Measurements from ENCODE around the gene CPXM1. TPM values are rescaled to one million over a fixed set of nuclear protein-coding genes. Genes with fewer than 3 reads are reported as not detected.

The CPXM1 gene
- total RNA-seq, 1 experiment from 2014 or later = 0.17 TPM

DNA sequence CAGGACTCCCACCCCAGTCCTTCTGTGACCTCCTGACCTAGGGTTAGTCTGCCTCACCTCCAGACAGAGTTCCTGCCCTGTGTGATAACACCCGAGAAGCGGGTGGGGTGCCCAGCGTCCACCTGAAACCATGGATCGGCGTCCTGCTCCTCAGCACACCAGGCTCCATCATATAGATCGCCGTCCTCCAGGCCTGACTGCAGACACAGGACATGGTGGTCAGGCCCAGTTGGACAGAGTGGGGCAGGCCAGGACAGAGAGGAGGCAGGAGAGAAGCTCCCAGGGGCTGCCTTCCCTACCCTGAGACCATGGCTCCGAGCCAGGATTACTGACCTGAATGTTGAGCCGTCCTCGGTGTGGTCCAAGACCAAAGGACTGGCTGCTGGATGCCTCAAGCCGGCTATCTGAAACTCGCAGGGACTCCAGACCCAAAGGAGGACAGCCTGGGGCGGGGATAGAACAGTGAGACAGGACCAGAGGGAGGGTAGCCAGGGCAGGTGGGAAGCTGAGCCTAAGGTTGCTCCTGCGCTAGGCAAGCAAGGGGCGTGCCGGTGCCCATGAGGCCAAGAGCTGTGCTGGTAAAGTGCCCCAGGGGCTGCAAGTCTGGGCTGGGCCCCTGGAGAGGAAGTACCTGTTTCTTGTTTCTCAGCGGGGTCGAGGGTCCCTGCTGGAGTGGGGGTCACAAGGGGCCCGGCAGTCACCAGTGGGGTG is 2.2 kb downstream of the CPXM1 start:
- no peaks in the 10 kb centered on the region for H3K79me2 ChIP-seq (ENCODE audit: insufficient read depth, low read length)
- ATAC-seq (no peak), DNase-seq (ENCODE audit: low read depth, low spot score) (no peak)
- H3K27me3 ChIP-seq (ENCODE audit: insufficient read depth, low read length) = peaks cover 8% of the 10 kb centered on the region; the same call in 1 of the 2 replicates
- RAD21 ChIA-PET (ENCODE audit: low non-redundant PET in 1 of 2, low total read pairs in 2 of 2, uncharacterized antibody in 2 of 2, unreplicated experiment in 2 of 2) = no interaction called here
- TF ChIP-seq POLR2AphosphoS5 (IDR thresholded peaks at IDR 0.05; ENCODE audit: low read depth, low read length) (no peak), ELF1 (IDR thresholded peaks at IDR 0.05; ENCODE audit: borderline replicate concordance, low read depth) (no peak), CEBPB (IDR thresholded peaks at IDR 0.05; ENCODE audit: low read depth) (no peak), EGR1 (IDR thresholded peaks at IDR 0.05; ENCODE audit: low read depth) (no peak), POLR2A (IDR thresholded peaks at IDR 0.05; ENCODE audit: borderline replicate concordance, extremely low read depth, insufficient read depth, insufficient read length) (no peak), RAD21 (IDR thresholded peaks at IDR 0.05; ENCODE audit: low read depth) (no peak), MAX (IDR thresholded peaks at IDR 0.05) (no peak), EZH2phosphoT487 (IDR thresholded peaks at IDR 0.05; ENCODE audit: borderline replicate concordance) (no peak), ZNF274 (IDR thresholded peaks at IDR 0.05; ENCODE audit: low read depth, low read length) (no peak), ZFX (IDR thresholded peaks at IDR 0.05) (no peak)
- TF ChIP-seq, protein P1, sequence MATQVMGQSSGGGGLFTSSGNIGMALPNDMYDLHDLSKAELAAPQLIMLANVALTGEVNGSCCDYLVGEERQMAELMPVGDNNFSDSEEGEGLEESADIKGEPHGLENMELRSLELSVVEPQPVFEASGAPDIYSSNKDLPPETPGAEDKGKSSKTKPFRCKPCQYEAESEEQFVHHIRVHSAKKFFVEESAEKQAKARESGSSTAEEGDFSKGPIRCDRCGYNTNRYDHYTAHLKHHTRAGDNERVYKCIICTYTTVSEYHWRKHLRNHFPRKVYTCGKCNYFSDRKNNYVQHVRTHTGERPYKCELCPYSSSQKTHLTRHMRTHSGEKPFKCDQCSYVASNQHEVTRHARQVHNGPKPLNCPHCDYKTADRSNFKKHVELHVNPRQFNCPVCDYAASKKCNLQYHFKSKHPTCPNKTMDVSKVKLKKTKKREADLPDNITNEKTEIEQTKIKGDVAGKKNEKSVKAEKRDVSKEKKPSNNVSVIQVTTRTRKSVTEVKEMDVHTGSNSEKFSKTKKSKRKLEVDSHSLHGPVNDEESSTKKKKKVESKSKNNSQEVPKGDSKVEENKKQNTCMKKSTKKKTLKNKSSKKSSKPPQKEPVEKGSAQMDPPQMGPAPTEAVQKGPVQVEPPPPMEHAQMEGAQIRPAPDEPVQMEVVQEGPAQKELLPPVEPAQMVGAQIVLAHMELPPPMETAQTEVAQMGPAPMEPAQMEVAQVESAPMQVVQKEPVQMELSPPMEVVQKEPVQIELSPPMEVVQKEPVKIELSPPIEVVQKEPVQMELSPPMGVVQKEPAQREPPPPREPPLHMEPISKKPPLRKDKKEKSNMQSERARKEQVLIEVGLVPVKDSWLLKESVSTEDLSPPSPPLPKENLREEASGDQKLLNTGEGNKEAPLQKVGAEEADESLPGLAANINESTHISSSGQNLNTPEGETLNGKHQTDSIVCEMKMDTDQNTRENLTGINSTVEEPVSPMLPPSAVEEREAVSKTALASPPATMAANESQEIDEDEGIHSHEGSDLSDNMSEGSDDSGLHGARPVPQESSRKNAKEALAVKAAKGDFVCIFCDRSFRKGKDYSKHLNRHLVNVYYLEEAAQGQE (IDR thresholded peaks at IDR 0.05; ENCODE audit: low read depth) = no peak
- TF ChIP-seq, protein P2, sequence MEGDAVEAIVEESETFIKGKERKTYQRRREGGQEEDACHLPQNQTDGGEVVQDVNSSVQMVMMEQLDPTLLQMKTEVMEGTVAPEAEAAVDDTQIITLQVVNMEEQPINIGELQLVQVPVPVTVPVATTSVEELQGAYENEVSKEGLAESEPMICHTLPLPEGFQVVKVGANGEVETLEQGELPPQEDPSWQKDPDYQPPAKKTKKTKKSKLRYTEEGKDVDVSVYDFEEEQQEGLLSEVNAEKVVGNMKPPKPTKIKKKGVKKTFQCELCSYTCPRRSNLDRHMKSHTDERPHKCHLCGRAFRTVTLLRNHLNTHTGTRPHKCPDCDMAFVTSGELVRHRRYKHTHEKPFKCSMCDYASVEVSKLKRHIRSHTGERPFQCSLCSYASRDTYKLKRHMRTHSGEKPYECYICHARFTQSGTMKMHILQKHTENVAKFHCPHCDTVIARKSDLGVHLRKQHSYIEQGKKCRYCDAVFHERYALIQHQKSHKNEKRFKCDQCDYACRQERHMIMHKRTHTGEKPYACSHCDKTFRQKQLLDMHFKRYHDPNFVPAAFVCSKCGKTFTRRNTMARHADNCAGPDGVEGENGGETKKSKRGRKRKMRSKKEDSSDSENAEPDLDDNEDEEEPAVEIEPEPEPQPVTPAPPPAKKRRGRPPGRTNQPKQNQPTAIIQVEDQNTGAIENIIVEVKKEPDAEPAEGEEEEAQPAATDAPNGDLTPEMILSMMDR (IDR thresholded peaks at IDR 0.05 in 2 of 3, conservative IDR thresholded peaks at IDR 0.05 in 1 of 3; ENCODE audit: borderline replicate concordance in 1 of 3, insufficient read depth in 1 of 3, low read depth in 2 of 3, low read length in 2 of 3) = no peak
- POLR2A ChIA-PET = no interaction called here
- intact Hi-C loops (cut with micrococcal nuclease) = no loop called here
- BruUV-seq (replicated peaks) = no TSS peak
- H3K4me2 ChIP-seq (ENCODE audit: low read length) = peak overlapping the region; percentile 11; the same call in 1 of the 2 replicates
- no peak overlapping the region for H3K4me3 ChIP-seq (replicated peaks in 1 of 2; ENCODE audit: low read depth in 1 of 2, low read length in 2 of 2)
- H3K4me1 ChIP-seq (ENCODE audit: control insufficient read depth in 1 of 2, insufficient read depth in 2 of 2, low read length in 2 of 2) = peaks cover 8 to 13% of the 10 kb centered on the region in 2 experiments; a peak in 3 of 4 replicates
- no peaks in the 10 kb centered on the region for H3K9me2 ChIP-seq (ENCODE audit: insufficient read depth)
- H3K9ac ChIP-seq (ENCODE audit: low read length) = no peak overlapping the region
- no peaks in the 10 kb centered on the region for H4K20me1 ChIP-seq (ENCODE audit: insufficient read depth)
- H2AFZ ChIP-seq (ENCODE audit: low read depth, low read length, poor library complexity, severe bottlenecking) = no peak overlapping the region
- H3K36me3 ChIP-seq (ENCODE audit: control insufficient read depth in 1 of 2, insufficient read depth in 2 of 2, low read length in 2 of 2) = no peaks in the 10 kb centered on the region
- no peak overlapping the region for H3K27ac ChIP-seq (ENCODE audit: low read depth, low read length)
- CTCF ChIA-PET = no interaction called here
- no peaks in the 10 kb centered on the region for H3K9me3 ChIP-seq (ENCODE audit: control insufficient read depth in 1 of 2, insufficient read depth in 1 of 2, low read depth in 1 of 2, low read length in 2 of 2)
